Left hindlimb (tissue), 1 donor: ENCODE measurements around the gene KLC1.

Source experiments
- DNase-seq: peaks from one replicate; pipeline ENCODE4 v3.0.0-alpha.2; 2018

The KLC1 gene

GRCh38 chr14:103706551-103707328, 77.7 kb downstream of the KLC1 start:
- no peak for DNase-seq

DNA sequence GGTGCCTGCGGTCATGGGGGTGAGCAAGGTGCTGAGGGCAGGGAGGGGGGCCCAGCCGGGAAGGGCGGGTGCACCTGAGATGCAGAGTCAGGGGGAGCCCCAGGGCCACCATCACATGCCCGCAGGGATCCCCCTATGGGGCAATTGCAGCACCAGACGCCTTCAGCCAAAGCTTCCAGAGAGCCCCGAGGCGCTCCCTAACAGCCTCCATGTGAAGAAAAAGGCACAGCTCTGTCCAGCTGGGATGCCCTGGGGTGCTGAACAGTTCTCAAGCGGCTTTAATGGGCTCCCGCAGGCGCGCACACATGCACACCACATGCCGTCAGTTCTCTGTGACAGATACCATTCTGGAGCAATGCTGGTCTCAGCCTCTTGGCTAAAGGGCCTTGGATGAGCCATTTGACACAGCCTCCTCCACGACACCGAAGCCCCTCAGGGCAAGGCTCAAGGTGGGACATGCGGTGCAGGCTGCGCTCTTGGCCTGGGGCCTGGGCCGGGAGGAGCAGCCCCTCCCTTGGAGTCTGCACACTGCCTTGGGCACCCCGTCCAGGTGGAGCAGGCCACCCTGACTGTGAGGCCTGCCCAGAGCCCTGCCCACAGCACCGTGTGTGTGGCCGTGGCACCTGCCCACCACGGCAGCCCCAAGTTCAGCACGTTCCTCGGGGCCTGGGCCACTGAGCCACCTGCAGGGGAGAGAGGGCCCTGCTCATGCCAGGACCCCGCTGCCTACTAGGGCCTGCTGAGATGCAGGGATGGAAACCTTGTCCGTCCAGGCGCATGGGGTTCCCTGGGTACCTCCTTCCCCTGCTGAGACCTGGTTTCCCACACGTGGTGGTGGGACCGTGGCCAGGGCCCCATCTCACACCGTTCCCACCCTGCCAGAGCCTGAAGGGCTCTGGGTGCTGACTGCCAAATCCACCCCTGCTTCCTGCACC, 78.6 kb downstream of the KLC1 start:
- DNase-seq: no peak

DNA sequence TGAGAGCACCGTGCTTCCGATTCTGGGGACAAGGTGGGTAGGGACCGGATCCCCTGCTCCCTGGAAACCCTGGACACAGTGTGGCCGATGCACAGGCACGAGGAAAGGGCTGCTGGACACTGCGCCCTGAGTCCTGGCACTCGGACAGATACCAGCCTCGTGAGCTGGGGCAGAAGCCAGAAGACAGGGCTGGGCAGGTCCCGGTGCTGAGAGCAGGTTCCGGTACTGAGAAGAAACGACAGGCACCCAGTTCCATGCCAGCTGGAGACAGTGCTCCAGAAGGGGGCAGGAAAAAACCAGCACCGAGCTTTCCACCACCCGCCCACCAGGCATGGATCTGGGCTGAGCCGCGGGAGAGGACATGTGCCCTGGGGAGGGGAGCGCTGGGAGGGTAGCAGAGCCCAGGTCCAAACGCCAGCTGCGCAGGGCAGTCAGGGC, 79.8 kb downstream of the KLC1 start:
- no peak for DNase-seq

DNA sequence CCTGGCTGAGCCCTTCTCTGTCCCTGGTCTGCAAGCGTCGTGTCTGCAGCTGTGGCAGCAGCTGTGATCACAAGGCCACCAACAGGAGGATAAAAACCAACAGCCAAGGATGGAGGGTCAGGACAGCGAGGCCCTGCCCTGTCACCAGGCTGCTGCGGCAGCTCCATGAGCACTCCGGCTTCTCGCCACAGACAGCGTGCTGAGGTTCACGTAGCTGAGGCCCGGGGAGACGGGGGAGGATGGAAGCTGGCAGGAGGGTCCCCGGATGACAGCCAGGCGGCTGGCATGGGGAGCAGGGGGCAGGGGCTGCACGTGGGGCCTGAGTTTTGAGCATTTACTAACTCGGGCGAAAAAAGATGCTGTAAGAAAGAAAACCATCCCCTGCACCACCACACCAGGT, 80.8 kb downstream of the KLC1 start:
- DNase-seq: no peak

GRCh38 chr14:103710771-103711377, 81.9 kb downstream of the KLC1 start:
- no peak for DNase-seq

GRCh38 chr14:103711516-103712431, 82.8 kb downstream of the KLC1 start:
- DNase-seq: no peak

- no peak for DNase-seq
These were observed 83.7 kb downstream of the KLC1 start for GRCh38 chr14:103712633-103713247.

DNA sequence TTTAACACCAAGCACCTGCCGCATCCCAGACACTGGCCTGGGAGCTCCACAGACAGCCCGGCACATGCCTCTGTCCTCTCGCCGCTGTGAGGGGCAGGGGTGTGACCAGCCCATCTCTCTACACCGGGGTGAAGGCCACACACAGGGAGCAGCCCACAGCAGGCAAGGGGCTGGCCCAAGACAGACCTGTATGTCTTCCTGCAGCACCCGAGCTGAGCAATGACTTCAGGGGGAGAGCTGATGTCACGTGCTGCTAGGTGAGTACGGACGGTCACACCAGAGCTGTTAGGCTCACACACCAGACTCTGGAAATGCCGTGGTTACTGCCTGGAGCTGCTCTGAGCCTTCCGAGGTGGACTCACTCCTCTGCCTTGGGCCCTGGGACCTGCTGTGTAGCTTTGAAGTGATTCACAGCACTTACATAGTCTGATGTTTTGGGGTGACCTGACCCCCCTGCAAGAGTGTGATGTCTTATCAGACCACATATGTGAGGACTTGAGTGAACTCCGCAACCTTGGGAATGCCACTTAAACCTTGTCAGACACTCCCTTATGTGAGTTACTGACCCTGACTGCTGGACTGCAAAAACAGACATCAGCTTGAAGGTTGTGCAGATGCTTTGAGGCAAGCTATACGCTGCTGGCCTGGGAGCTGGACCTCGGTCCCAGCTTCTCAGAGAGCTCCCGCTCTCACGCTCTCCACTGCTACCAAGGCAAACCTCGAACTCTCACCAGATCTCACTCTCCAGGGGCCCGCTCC, 84.5 kb downstream of the KLC1 start:
- DNase-seq: no peak

GRCh38 chr14:103714063-103714724, 85.2 kb downstream of the KLC1 start:
- DNase-seq: no peak

- peak; percentile 100 for DNase-seq
These were observed 86.3 kb downstream of the KLC1 start, which contains the start of the genes XRCC3 and ZFYVE21 for GRCh38 chr14:103715052-103716000. Gene XRCC3 (minus strand): TSS chr14:103715451. CDS start chr14:103711087, 4,364 bp downstream. Gene ZFYVE21 (plus strand): TSS chr14:103715810. CDS start chr14:103715842, 32 bp downstream.

GRCh38 chr14:103716091-103716801, 87.2 kb downstream of the KLC1 start:
- DNase-seq: peak; percentile 68

- no peak for DNase-seq
These were observed 87.9 kb downstream of the KLC1 start for GRCh38 chr14:103716899-103717411.

- DNase-seq: peak; percentile 62
These were observed 89.6 kb downstream of the KLC1 start for GRCh38 chr14:103718572-103718971.

- DNase-seq: no peak
These were observed 90.7 kb downstream of the KLC1 start for GRCh38 chr14:103719751-103720150.

- DNase-seq: no peak
These were observed 92.5 kb downstream of the KLC1 start for GRCh38 chr14:103721334-103722120.

DNA sequence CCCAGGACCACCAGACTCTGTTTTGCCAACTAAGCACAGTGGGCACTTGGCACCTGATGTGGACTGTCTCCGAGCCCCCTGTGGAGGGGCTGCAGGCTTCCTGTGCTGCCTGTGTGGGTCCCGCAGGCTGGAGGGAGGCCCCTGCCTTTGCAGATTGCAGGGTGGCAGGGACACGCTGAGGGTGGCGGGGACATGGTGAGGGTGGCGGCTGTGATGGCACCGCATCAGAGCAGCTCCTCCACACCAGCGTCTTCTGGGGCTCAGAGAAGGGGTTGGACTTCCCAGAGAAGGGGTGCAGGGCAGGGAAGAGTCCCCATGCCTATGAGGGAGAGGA, 94.7 kb downstream of the KLC1 start:
- no peak for DNase-seq

DNA sequence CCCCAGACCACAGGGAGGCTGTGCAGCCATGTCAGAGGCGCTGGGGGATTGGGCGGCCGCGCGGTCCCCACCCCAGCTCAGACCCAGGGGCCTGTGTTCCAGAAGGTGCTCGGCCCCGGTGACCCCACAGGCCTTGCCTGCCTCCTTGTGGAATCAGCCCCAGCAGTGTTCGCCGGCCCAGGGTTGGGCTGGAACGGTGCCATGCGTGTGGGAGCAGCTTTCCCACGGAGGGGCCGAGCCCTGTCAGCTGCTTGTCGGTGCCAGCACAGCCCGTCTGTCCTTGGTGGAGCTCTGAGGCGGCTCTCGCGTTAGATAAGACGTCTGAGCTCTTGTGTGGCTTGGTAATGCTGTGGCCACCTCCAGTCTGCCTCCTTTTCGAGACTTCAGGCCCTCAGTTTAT, 95.1 kb downstream of the KLC1 start:
- peak; percentile 73 for DNase-seq
